CD4-positive, CD25-positive, alpha-beta regulatory T cell (primary cell): ENCODE measurements around the gene KMT2E. TPM values are rescaled to one million over a fixed set of nuclear protein-coding genes. Genes with fewer than 3 reads are reported as not detected.

ENCODE experiments used
- ATAC-seq, 2 donors: fragments of 150-1000 bp; cut with Tn5 transposase; one replicate each; pipeline ENCODE4 v1.10.0; 2021; ENCODE audit warnings: low read depth in 2 of 2, moderate number of reproducible peaks in 2 of 2, moderate library complexity in 1 of 2
- DNase-seq, 3 donors: peaks; one replicate each; pipeline versions ENCODE4 v3.0.0 to v3.0.0-alpha.2; 2012 to 2022; ENCODE audit warnings: mixed read lengths in 1 of 3
- H3K27ac ChIP-seq: one replicate; pipeline ENCODE4 v1.7.0; 2013; ENCODE audit warnings: mild to moderate bottlenecking, low read length; ENCODE audit not compliant: insufficient read depth, poor library complexity, severe bottlenecking
- H3K27me3 ChIP-seq: one replicate; pipeline ENCODE4 v1.7.0; 2013; ENCODE audit warnings: low read length; ENCODE audit not compliant: control insufficient read depth, insufficient read depth
- H3K36me3 ChIP-seq: one replicate; pipeline ENCODE4 v1.7.0; 2013; ENCODE audit warnings: mild to moderate bottlenecking, low read length, moderate library complexity; ENCODE audit not compliant: control insufficient read depth, insufficient read depth
- H3K4me1 ChIP-seq: 2 replicates; pipeline ENCODE4 v1.7.0; 2013; ENCODE audit warnings: mild to moderate bottlenecking, low read length; ENCODE audit not compliant: insufficient read depth, control insufficient read depth, poor library complexity, severe bottlenecking
- H3K4me3 ChIP-seq: one replicate; pipeline ENCODE4 v1.7.0; 2013; ENCODE audit warnings: low read depth, mild to moderate bottlenecking, low read length, moderate library complexity
- H3K9me3 ChIP-seq, 2 experiments: 1 replicate in 1 of 2; 2 replicates in 1 of 2; pipeline ENCODE4 v1.7.0; 2013; ENCODE audit warnings: low read length in 2 of 2, mild to moderate bottlenecking in 1 of 2, moderate library complexity in 1 of 2; ENCODE audit not compliant: control insufficient read depth in 2 of 2
- H3K27ac Mint-ChIP-seq, 3 donors: one replicate each; pipeline ENCODE4 v1.8.0; 2020 to 2022; ENCODE audit warnings: mild to moderate bottlenecking in 3 of 3, mixed read lengths in 3 of 3, moderate library complexity in 2 of 3
- H3K27me3 Mint-ChIP-seq: one replicate; pipeline ENCODE4 v1.8.0; 2022; ENCODE audit warnings: mild to moderate bottlenecking, mixed read lengths
- H3K36me3 Mint-ChIP-seq: one replicate; pipeline ENCODE4 v1.8.0; 2020; ENCODE audit warnings: mixed read lengths
- H3K4me1 Mint-ChIP-seq, 4 donors: one replicate each; pipeline ENCODE4 v1.8.0; 2020 to 2022; ENCODE audit warnings: mixed read lengths in 4 of 4, mild to moderate bottlenecking in 1 of 4
- H3K4me3 Mint-ChIP-seq, 4 donors: one replicate each; pipeline ENCODE4 v1.8.0; 2020 to 2022; ENCODE audit warnings: mild to moderate bottlenecking in 4 of 4, mixed read lengths in 4 of 4, moderate library complexity in 3 of 4
- H3K9me3 Mint-ChIP-seq, 7 donors: one replicate each; pipeline ENCODE4 v1.8.0; 2020 to 2022; ENCODE audit warnings: mixed read lengths in 7 of 7, mild to moderate bottlenecking in 3 of 7, moderate library complexity in 2 of 7
- polyA plus RNA-seq, 4 donors: library from polyadenylated mRNA; unstranded; fragments of 300-500 nt; fragmentation: Illumina TruSeq; gene quantifications; one replicate each; pipeline ENCODE4 v1.2.3, GENCODE V29; 2021
- total RNA-seq: library from RNA; stranded (reverse); gene quantifications from one replicate; pipeline ENCODE4 v1.2.3, GENCODE V29; 2022

The KMT2E gene
- total and polyA plus RNA-seq, 5 donors from 2014 or later: 146 to 360 (median 186) TPM

DNA sequence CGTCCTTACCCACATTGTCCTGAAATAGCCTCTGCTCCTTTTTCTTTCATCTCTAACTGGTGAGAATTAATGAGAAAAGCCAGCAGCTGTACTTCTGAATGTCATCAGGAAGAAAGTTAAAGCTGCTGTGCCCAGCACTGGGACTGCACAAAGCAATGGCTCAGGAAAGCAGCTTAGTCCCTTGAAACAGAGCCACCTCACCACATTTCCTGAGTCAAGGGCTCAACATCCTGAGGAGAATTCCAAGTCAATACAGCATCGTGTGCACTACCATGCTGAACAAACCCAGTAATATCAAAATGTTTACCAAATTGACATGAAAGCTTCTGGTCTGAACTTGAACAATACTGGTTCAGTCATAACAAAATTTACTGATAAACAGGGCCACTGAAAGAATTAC is 140.1 kb downstream of the KMT2E start:
- Mint-ChIP-seq H3K27me3 (no peaks in the 10 kb centered on the region), H3K36me3 (peaks cover 33% of the 10 kb centered on the region), H3K4me3 (no peak overlapping the region), H3K9me3 (no peaks in the 10 kb centered on the region), H3K4me1 (peaks cover 12 to 39% (median 22%) of the 10 kb centered on the region in 4 donors), H3K27ac (no peak overlapping the region)
- ATAC-seq (no peak), DNase-seq (no peak)
- Histone ChIP-seq H3K27ac (no peak overlapping the region), H3K4me1 (no peaks in the 10 kb centered on the region), H3K4me3 (no peak overlapping the region), H3K9me3 (no peaks in the 10 kb centered on the region), H3K27me3 (no peaks in the 10 kb centered on the region), H3K36me3 (peaks cover 20% of the 10 kb centered on the region)

DNA sequence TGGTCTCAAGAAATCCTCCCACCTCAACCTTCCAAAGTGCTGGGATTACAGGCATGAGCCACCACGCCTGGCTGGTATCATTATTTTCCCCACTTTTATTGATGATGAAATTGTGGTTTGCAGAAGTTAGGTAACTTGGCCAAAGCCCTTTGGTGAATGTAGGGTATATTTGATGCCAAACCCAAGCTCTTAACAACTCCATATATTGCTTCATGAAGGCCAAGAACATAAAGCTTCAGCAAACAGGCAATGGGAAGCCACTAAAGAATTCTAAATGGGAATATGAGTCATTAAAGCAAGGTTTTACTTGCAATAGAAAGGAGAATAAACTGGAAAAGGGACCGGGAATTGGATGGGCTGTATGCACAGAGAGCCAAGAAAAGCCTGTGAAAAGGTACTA is 142.7 kb downstream of the KMT2E start:
- no peaks in the 10 kb centered on the region for H3K9me3 Mint-ChIP-seq
- Histone ChIP-seq H3K36me3 (peaks cover 21% of the 10 kb centered on the region), H3K27me3 (no peaks in the 10 kb centered on the region), H3K9me3 (no peaks in the 10 kb centered on the region), H3K4me1 (no peaks in the 10 kb centered on the region), H3K27ac (no peak overlapping the region), H3K4me3 (no peak overlapping the region)
- no peaks in the 10 kb centered on the region for H3K27me3 Mint-ChIP-seq
- no peak for DNase-seq
- peaks cover 8 to 22% (median 18%) of the 10 kb centered on the region in 4 donors for H3K4me1 Mint-ChIP-seq
- H3K27ac Mint-ChIP-seq: peak overlapping the region in 2 of 3 donors; percentile 36 to 66
- ATAC-seq: no peak
- no peak overlapping the region for H3K4me3 Mint-ChIP-seq
- peaks cover 28% of the 10 kb centered on the region for H3K36me3 Mint-ChIP-seq

DNA sequence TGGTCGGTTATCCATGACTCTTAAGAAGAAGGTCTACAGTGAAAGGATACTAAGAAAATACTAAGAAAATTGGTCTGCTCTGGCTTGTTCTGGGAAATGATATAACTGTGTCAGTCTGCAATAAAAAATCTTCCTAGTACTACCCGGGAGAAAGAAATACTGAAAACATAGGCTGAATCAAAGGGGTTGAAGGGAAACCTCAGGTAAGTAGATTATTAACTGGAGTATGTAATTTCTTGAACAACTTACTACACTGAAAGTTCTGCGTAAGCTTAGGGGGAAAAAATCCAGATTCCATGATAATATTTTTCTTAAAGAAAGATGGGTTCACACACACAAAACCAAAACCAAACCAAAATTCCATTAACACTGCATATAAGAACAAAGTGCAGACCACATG is 143.3 kb downstream of the KMT2E start:
- DNase-seq: no peak
- no peaks in the 10 kb centered on the region for H3K9me3 ChIP-seq
- H3K36me3 Mint-ChIP-seq: peaks cover 28% of the 10 kb centered on the region
- no peaks in the 10 kb centered on the region for H3K27me3 ChIP-seq
- H3K9me3 Mint-ChIP-seq: no peaks in the 10 kb centered on the region
- H3K27ac ChIP-seq: no peak overlapping the region
- no peaks in the 10 kb centered on the region for H3K27me3 Mint-ChIP-seq
- H3K27ac Mint-ChIP-seq: peak overlapping the region; percentile 16 to 66 (median 36)
- H3K4me1 Mint-ChIP-seq: peaks cover 8 to 22% (median 18%) of the 10 kb centered on the region in 4 donors
- no peak overlapping the region for H3K4me3 Mint-ChIP-seq
- H3K4me3 ChIP-seq: no peak overlapping the region
- H3K4me1 ChIP-seq: no peaks in the 10 kb centered on the region
- ATAC-seq: no peak
- peaks cover 21% of the 10 kb centered on the region for H3K36me3 ChIP-seq

DNA sequence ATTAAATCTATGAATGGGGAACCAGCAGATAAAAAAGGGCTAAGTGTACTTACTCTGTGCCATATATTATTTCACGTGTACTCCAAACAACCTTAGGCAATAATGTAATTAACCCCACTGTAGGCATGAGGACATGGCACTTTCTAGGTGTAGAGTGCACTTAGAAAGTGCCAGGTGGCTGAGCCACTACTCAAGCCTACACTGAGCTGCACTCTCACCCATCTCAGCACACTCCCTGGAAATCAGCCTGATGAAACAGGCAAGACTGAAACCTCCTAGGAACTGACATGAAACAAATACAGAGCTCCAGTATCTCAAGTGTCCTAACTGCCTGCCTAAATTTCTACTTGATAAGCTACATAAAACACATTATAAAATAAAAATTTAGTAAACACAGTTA is 147.4 kb downstream of the KMT2E start:
- Mint-ChIP-seq H3K36me3 (peaks cover 39% of the 10 kb centered on the region), H3K27me3 (no peaks in the 10 kb centered on the region), H3K4me3 (no peak overlapping the region), H3K27ac (no peak overlapping the region), H3K9me3 (no peaks in the 10 kb centered on the region), H3K4me1 (peaks cover 6 to 17% (median 12%) of the 10 kb centered on the region in 4 donors)
- H3K4me3 ChIP-seq: no peak overlapping the region
- no peak for ATAC-seq
- no peaks in the 10 kb centered on the region for H3K4me1 ChIP-seq
- H3K36me3 ChIP-seq: peaks cover 35% of the 10 kb centered on the region
- no peaks in the 10 kb centered on the region for H3K9me3 ChIP-seq
- H3K27ac ChIP-seq: no peak overlapping the region
- H3K27me3 ChIP-seq: no peaks in the 10 kb centered on the region
- DNase-seq: no peak
